Activated CD4-positive, alpha-beta T cell treated with anti-CD3 and anti-CD28 coated beads, Interleukin-2, amount 10 ng/mL, durations not matched to agents 24 days and 14 days (primary cell): ENCODE measurements around the gene COL25A1. TPM values are rescaled to one million over a fixed set of nuclear protein-coding genes. Genes with fewer than 3 reads are reported as not detected.

Experiments
- DNase-seq: peaks from one replicate; pipeline ENCODE4 v3.0.0; 2022
- H3K27ac Mint-ChIP-seq: one replicate; pipeline ENCODE4 v1.8.0; 2022; ENCODE audit warnings: mild to moderate bottlenecking, mixed read lengths
- H3K27me3 Mint-ChIP-seq: one replicate; pipeline ENCODE4 v1.8.0; 2022; ENCODE audit warnings: mixed read lengths
- H3K36me3 Mint-ChIP-seq: one replicate; pipeline ENCODE4 v1.8.0; 2022; ENCODE audit warnings: low read depth, mild to moderate bottlenecking, mixed read lengths
- H3K4me1 Mint-ChIP-seq: one replicate; pipeline ENCODE4 v1.8.0; 2021; ENCODE audit warnings: mixed read lengths
- H3K4me3 Mint-ChIP-seq: one replicate; pipeline ENCODE4 v1.8.0; 2022; ENCODE audit warnings: mild to moderate bottlenecking, moderate library complexity, mixed read lengths
- H3K9me3 Mint-ChIP-seq: one replicate; pipeline ENCODE4 v1.8.0; 2021; ENCODE audit warnings: mixed read lengths
- intact Hi-C: fragments of 100-400 bp; cut with micrococcal nuclease; formaldehyde crosslinking; loops from one replicate; pipeline ENCODE4 v1.15.1; 2023
- total RNA-seq: library from RNA; stranded (reverse); gene quantifications from 2 replicates; pipeline ENCODE4 v1.2.3, GENCODE V29; 2022

The COL25A1 gene
- total RNA-seq, 1 donor from 2014 or later, result not detected

- Mint-ChIP-seq H3K9me3 (peaks cover 4% of the 10 kb centered on the region), H3K4me3 (peak overlapping the region; percentile 77), H3K36me3 (no peaks in the 10 kb centered on the region), H3K27me3 (peaks cover 69% of the 10 kb centered on the region), H3K4me1 (peaks cover 9% of the 10 kb centered on the region), H3K27ac (no peak overlapping the region)
- DNase-seq, result no peak
- intact Hi-C loops, result no loop called here
These were observed 660 bp upstream of the COL25A1 start for GRCh38 chr4:109303140-109303496.

GRCh38 chr4:109301651-109302360 is 652 bp downstream of the COL25A1 start:
- intact Hi-C loops, result no loop called here
- H3K27me3 Mint-ChIP-seq, result peaks cover 63% of the 10 kb centered on the region

GRCh38 chr4:109298279-109299010 is 4.0 kb downstream of the COL25A1 start:
- intact Hi-C loops, result no loop called here
- Mint-ChIP-seq H3K27ac (no peak overlapping the region), H3K27me3 (peaks cover 53% of the 10 kb centered on the region)

More at GRCh38 chr4:109301651-109302360, 652 bp downstream of the COL25A1 start:
- peaks cover 9% of the 10 kb centered on the region for H3K4me1 Mint-ChIP-seq
- DNase-seq, result peak; percentile 56
- H3K4me3 Mint-ChIP-seq, result peak overlapping the region; percentile 77
- peaks cover 4% of the 10 kb centered on the region for H3K9me3 Mint-ChIP-seq
- no peak overlapping the region for H3K27ac Mint-ChIP-seq
- H3K36me3 Mint-ChIP-seq, result no peaks in the 10 kb centered on the region

GRCh38 chr4:109296527-109296926 is 5.9 kb downstream of the COL25A1 start:
- H3K27ac Mint-ChIP-seq, result no peak overlapping the region
- no peaks in the 10 kb centered on the region for H3K9me3 Mint-ChIP-seq
- H3K4me1 Mint-ChIP-seq, result peaks cover 2% of the 10 kb centered on the region
- H3K4me3 Mint-ChIP-seq, result no peak overlapping the region
- no peaks in the 10 kb centered on the region for H3K36me3 Mint-ChIP-seq
- no peak for DNase-seq
- H3K27me3 Mint-ChIP-seq, result peaks cover 42% of the 10 kb centered on the region
- intact Hi-C loops, result no loop called here

More at GRCh38 chr4:109298279-109299010, 4.0 kb downstream of the COL25A1 start:
- no peak for DNase-seq
- H3K4me3 Mint-ChIP-seq, result no peak overlapping the region
- H3K9me3 Mint-ChIP-seq, result no peaks in the 10 kb centered on the region
- peaks cover 9% of the 10 kb centered on the region for H3K4me1 Mint-ChIP-seq
- no peaks in the 10 kb centered on the region for H3K36me3 Mint-ChIP-seq

- no peaks in the 10 kb centered on the region for H3K9me3 Mint-ChIP-seq
- H3K27me3 Mint-ChIP-seq, result peaks cover 29% of the 10 kb centered on the region
- intact Hi-C loops, result no loop called here
- no peaks in the 10 kb centered on the region for H3K36me3 Mint-ChIP-seq
- no peak for DNase-seq
- H3K4me1 Mint-ChIP-seq, result no peaks in the 10 kb centered on the region
- no peak overlapping the region for H3K27ac Mint-ChIP-seq
- no peak overlapping the region for H3K4me3 Mint-ChIP-seq
These were observed 7.4 kb downstream of the COL25A1 start for GRCh38 chr4:109295081-109295480.

- no peak overlapping the region for H3K4me3 Mint-ChIP-seq
- no peaks in the 10 kb centered on the region for H3K36me3 Mint-ChIP-seq
- H3K27me3 Mint-ChIP-seq, result peaks cover 25% of the 10 kb centered on the region
- no peaks in the 10 kb centered on the region for H3K4me1 Mint-ChIP-seq
- intact Hi-C loops, result loop anchor here (5.0 kb wide), 1 partner anchor 462 kb away; no protein-coding TSS in a partner anchor
- H3K27ac Mint-ChIP-seq, result no peak overlapping the region
- H3K9me3 Mint-ChIP-seq, result no peaks in the 10 kb centered on the region
- no peak for DNase-seq
These were observed 7.9 kb downstream of the COL25A1 start for GRCh38 chr4:109294468-109295020.

- H3K9me3 Mint-ChIP-seq, result no peaks in the 10 kb centered on the region
- H3K4me1 Mint-ChIP-seq, result no peaks in the 10 kb centered on the region
These were observed 8.5 kb downstream of the COL25A1 start for GRCh38 chr4:109294006-109294405.

GRCh38 chr4:109291707-109292238 is 10.7 kb downstream of the COL25A1 start:
- intact Hi-C loops, result loop anchor here (5.0 kb wide), 1 partner anchor 459 kb away; no protein-coding TSS in a partner anchor
- peaks cover 16% of the 10 kb centered on the region for H3K27me3 Mint-ChIP-seq
- no peak for DNase-seq
- no peaks in the 10 kb centered on the region for H3K36me3 Mint-ChIP-seq
- no peaks in the 10 kb centered on the region for H3K4me1 Mint-ChIP-seq
- no peaks in the 10 kb centered on the region for H3K9me3 Mint-ChIP-seq
- H3K27ac Mint-ChIP-seq, result no peak overlapping the region
- H3K4me3 Mint-ChIP-seq, result no peak overlapping the region

More at GRCh38 chr4:109294006-109294405, 8.5 kb downstream of the COL25A1 start:
- intact Hi-C loops, result loop anchor here (5.0 kb wide), 1 partner anchor 462 kb away; no protein-coding TSS in a partner anchor
- no peaks in the 10 kb centered on the region for H3K36me3 Mint-ChIP-seq
- no peak overlapping the region for H3K27ac Mint-ChIP-seq
- H3K27me3 Mint-ChIP-seq, result peaks cover 23% of the 10 kb centered on the region
- peak; percentile 70 for DNase-seq
- H3K4me3 Mint-ChIP-seq, result no peak overlapping the region

- DNase-seq, result no peak
- Mint-ChIP-seq H3K27me3 (peaks cover 10% of the 10 kb centered on the region), H3K36me3 (no peaks in the 10 kb centered on the region), H3K27ac (no peak overlapping the region), H3K9me3 (no peaks in the 10 kb centered on the region), H3K4me1 (no peaks in the 10 kb centered on the region), H3K4me3 (no peak overlapping the region)
- intact Hi-C loops, result loop anchor here (5.0 kb wide), 1 partner anchor 459 kb away; no protein-coding TSS in a partner anchor
These were observed 11.5 kb downstream of the COL25A1 start for GRCh38 chr4:109290918-109291317.

GRCh38 chr4:109278594-109279031 is 23.8 kb downstream of the COL25A1 start:
- no peak for DNase-seq
- no peak overlapping the region for H3K4me3 Mint-ChIP-seq
- peaks cover 3% of the 10 kb centered on the region for H3K27me3 Mint-ChIP-seq
- no peaks in the 10 kb centered on the region for H3K36me3 Mint-ChIP-seq
- H3K27ac Mint-ChIP-seq, result no peak overlapping the region
- intact Hi-C loops, result no loop called here
- H3K4me1 Mint-ChIP-seq, result peaks cover 12% of the 10 kb centered on the region
- no peaks in the 10 kb centered on the region for H3K9me3 Mint-ChIP-seq

- Mint-ChIP-seq H3K27me3 (no peaks in the 10 kb centered on the region), H3K27ac (no peak overlapping the region), H3K9me3 (no peaks in the 10 kb centered on the region), H3K36me3 (no peaks in the 10 kb centered on the region), H3K4me1 (peaks cover 12% of the 10 kb centered on the region), H3K4me3 (no peak overlapping the region)
- no peak for DNase-seq
- intact Hi-C loops, result no loop called here
These were observed 25.9 kb downstream of the COL25A1 start for GRCh38 chr4:109276482-109277095.

GRCh38 chr4:109275066-109275745 is 27.3 kb downstream of the COL25A1 start:
- H3K27ac Mint-ChIP-seq, result no peak overlapping the region
- DNase-seq, result no peak
- H3K4me1 Mint-ChIP-seq, result peaks cover 12% of the 10 kb centered on the region
- H3K36me3 Mint-ChIP-seq, result no peaks in the 10 kb centered on the region
- H3K9me3 Mint-ChIP-seq, result no peaks in the 10 kb centered on the region
- H3K27me3 Mint-ChIP-seq, result no peaks in the 10 kb centered on the region
- intact Hi-C loops, result no loop called here
- H3K4me3 Mint-ChIP-seq, result no peak overlapping the region

GRCh38 chr4:109266891-109267290 is 35.6 kb downstream of the COL25A1 start:
- intact Hi-C loops, result no loop called here
- DNase-seq, result no peak
- no peaks in the 10 kb centered on the region for H3K4me1 Mint-ChIP-seq
- no peaks in the 10 kb centered on the region for H3K36me3 Mint-ChIP-seq
- H3K9me3 Mint-ChIP-seq, result no peaks in the 10 kb centered on the region
- peaks cover 3% of the 10 kb centered on the region for H3K27me3 Mint-ChIP-seq
- no peak overlapping the region for H3K27ac Mint-ChIP-seq
- H3K4me3 Mint-ChIP-seq, result no peak overlapping the region
